HG02610 (cell line): ENCODE measurements around the gene AFMID.
A peak's percentile ranks its signal among the peaks of the same experiment; 100 is the strongest.
"Not testable (repeated sequence)": the region's sequence is repeated elsewhere in the genome, so short reads cannot be mapped to it uniquely, and the experiment has no call there.

Experiments used
- ATAC-seq: cut with Tn5 transposase; IDR thresholded peaks from one replicate; pipeline ENCODE4 v1.9.1; 2021; ENCODE audit warnings: mild to moderate bottlenecking, moderate library complexity; ENCODE audit not compliant: unreplicated experiment

The AFMID gene

DNA sequence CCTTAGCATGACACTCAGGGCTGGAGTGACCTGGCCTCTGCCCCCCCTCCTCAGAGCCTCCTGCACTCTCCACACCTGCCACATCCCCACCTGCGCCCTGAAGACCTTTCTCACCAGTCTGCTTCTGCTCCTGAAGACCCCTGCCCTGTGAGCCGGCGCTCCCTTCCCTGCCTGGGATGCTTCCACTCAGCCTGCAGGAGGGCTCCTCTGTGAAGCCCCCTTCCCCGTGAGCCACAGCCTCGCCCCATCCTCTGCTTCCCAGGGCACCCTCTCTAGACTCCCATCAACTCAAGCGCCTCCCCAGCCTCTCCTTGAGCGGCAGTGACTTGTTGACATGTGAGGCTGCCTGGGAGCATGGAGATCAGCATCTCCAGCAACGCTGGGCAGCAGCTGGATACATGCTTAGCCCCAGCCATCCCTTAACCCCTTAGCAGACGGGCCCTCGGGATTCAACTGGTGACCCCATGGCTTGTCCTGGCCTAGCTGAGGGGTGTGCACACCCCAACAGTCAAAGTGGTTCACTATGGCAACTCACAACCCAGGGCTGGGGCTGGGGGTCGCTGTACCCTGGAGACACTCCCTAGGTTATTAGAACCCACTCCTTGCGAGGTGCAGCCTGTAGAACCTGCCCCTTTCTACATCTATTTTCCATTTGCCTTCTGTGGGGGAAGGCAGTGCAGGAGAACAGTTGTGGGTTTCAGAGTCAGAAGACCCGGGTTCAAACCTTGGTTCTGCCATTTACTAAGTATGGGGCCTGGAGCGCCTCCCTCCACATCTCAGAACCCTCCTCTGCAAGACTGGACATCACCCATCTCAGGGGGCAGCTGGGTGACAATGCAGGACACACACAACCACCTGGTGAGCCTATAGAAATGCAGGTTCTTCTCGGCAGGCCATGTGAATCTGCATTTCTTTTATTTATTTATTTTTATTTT, 65.8 kb downstream of the AFMID start:
- ATAC-seq, result no peak

DNA sequence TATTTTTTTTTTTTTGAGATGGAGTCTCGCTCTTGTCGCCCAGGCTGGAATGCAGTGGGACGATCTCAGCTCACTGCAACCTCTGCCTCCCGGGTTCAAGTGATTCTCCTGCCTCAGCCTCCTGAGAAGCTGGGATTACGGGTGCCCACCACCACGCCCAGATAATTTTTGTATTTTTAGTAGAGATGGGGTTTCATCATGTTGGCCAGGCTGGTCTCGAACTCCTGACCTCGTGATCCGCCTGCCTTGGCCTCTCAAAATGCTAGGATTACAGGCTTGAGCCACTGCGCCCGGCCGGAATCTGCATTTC, 66.4 kb downstream of the AFMID start:
- not testable (repeated sequence) for ATAC-seq

DNA sequence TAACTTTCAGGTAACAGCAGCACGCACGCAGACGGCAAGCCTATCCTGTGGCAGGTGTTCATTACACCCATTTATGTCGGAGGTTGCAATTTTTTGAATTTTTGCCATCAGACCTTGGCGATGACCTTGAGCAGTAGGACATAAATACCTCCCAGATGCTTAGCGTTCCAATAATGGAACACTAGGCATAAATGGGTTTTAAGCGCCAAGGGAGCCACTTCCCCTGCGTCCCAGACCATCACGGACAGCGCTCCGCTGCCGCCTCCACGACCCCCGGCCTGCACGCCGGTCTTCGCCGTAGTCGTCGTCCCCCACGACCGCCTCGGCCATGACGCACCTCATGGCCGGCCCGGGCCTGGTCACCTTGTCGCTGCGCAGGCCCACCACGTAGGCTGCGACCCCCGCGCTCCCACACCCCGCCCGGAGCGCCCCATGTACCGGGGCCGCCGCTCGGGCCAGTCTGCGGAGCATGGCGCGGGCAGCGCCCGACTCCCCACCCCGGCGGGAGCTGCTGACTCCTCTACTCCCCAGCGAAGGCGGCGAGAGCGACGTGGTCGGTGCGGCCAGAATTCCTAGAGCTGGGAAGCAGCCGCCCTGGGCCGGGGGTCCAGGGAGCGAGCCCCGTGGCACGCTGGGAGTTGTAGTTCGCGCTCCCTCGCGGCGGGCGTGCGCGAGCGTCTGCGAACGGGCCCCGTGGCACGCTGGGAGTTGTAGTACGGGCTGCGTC, 66.9 kb downstream of the AFMID start:
- peak; percentile 49 for ATAC-seq

DNA sequence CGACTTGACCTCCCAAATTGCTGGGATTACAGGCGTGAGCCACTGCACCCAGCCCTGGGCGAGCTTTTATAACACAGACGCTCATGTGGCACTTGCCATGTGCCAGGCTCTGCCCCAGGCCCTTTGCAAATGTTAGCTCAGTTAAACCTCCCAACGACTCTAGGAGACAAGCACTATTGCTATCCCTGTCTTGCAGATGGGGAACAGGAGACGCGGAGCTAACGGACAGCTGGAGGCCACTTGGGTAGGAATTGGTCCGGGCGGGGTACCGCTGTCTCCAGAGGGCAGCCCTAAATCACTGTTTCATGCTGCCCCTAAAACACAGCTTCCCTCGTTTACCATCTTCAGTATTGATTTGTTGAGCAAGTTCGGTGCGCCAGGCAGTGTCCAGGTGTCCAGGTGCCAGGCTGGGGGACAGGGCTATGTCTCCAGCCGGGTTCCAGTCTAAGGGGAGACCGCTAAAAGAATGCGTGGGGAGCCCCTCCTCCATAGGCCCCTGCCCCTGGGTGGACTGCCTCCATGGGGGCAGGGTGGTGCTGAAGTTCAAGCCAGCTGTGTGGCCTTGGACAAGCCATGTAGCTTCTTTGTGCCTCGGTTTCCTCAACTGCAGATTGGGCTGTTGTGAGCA, 68.0 kb downstream of the AFMID start:
- ATAC-seq, result no peak

DNA sequence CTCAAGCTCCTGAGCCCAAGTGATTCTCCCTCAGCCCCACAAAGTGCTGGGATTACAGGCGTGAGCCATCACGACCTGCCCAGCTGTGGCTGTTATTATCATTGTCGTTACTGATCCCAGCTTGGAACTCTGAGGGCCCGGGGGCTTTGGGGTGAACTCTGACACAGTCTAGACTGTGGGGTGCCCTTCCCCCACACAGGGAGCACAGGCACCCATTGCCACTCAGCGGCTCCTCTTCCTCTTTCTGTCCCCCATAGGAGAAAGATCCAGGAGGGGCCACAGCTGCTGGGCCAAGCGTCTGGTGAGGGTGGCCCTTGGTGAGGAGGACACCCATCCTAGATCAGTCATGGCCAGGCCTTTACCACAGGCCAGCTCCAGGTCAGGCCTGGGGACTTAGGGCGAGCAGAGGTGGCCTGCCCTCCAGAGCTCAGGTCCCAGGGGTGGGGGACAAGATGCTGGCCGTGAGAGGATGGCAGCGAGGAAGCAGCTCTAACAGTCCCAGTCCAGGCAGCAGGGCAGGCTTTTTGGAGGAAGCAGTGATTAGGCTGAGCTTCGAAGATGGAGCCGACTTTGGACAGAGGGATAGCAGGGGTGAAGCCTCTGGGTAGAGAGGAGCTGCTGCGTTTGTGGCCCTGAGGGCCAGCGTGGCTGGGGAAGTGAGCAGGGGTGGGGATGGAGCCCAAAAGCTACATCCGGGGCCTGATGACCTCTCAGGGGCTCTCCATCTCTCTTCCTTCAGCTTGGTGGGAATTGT, 69.0 kb downstream of the AFMID start:
- no peak for ATAC-seq

DNA sequence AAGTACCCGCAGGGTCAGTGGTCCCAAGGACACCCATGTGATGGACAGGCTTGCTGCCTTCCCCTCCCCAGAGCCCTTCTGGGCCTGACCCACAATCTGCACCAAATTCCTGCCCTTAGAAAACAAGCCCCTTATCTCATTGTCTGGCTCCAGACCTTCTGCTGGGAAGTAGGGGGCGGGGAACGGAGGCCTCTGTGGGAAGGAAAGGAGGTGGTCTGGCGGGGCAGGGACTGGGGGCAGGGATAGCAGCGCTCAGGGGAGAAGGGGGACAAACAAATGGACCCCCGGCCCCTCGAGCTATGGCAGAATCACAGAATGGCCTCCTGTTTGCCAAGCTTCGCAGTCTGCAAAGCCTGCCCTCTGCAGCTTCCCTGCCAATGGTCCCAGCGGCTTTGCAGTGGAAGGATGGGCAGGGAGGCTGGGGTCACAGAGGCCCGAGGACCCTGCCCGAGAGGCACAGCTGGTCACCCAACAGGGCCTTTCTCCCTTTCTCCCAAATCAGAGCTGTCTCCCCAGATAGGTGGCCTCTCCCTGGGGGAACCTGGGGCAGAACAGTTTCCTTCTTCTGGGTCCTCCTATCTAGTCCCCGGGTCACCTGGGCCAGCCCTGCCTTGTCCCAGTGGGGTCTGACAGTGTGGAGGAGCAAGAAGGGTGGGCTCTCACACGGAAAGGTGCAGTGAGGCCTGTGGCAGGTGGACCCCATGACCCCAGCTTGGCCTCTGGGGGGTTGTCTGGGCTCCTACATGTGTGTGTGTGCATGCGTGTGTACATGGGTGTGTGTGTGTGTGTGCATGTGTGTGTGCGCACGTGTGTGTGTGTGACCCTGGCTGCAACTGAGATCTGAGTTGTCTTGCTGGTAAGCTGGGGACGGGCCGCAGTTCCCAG, 69.8 kb downstream of the AFMID start:
- no peak for ATAC-seq
